Measurements from ENCODE around the gene PLCB3. TPM values are rescaled to one million over a fixed set of nuclear protein-coding genes. Genes with fewer than 3 reads are reported as not detected.

PLCB3 gene
- total RNA-seq, 1 donor from 2014 or later = 43.5 TPM

DNA sequence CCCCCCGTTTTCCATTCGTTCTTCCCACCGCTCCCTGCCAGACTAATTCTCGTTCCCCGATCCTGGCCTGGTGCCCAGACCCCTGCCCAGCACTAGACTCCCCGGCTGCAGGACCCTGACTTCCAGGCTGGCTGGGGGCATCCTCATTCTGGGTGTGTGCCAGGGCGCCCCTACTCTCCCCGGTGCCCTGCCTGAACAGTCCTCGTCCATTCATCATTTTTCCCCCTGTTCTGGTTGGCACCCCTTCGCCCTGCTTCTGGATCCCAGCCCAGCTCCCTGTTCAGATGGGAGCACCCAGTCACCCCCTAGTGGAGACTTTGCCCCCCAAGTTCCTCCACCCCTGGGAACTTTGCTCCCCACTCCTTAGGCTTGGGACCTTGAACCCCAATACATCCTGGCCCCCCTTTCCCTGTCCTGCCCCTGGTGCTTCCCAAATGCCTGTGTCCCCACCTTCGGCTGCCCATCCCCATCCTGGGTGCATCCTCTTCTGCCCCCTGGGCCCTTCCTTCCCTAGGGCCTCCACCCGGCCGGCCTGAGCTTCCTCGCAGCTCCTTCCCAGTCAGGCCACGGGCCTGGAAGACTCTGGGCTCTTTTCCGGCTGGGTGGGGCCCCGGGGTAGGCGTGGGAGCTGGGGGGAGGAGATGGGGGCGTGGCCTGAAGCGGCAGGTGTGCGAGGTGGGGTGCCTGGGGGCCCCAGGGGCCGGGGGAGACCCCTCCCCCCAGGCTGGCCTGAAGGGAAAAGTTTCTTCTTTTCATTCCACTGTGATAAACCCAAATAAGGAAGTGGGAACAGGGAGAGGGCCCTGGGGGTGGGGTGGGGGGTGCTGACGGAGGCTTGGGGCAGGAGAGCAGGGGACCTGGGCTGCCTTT lies 908 bp downstream of the PLCB3 start:
- no peak for DNase-seq (ENCODE audit: low read depth)
- TF ChIP-seq, protein P1, sequence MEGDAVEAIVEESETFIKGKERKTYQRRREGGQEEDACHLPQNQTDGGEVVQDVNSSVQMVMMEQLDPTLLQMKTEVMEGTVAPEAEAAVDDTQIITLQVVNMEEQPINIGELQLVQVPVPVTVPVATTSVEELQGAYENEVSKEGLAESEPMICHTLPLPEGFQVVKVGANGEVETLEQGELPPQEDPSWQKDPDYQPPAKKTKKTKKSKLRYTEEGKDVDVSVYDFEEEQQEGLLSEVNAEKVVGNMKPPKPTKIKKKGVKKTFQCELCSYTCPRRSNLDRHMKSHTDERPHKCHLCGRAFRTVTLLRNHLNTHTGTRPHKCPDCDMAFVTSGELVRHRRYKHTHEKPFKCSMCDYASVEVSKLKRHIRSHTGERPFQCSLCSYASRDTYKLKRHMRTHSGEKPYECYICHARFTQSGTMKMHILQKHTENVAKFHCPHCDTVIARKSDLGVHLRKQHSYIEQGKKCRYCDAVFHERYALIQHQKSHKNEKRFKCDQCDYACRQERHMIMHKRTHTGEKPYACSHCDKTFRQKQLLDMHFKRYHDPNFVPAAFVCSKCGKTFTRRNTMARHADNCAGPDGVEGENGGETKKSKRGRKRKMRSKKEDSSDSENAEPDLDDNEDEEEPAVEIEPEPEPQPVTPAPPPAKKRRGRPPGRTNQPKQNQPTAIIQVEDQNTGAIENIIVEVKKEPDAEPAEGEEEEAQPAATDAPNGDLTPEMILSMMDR (conservative IDR thresholded peaks at IDR 0.05; ENCODE audit: low read depth, low read length) = peak; percentile 54
- peak overlapping the region; percentile 95 for H3K4me3 ChIP-seq (ENCODE audit: low read depth, low read length)

DNA sequence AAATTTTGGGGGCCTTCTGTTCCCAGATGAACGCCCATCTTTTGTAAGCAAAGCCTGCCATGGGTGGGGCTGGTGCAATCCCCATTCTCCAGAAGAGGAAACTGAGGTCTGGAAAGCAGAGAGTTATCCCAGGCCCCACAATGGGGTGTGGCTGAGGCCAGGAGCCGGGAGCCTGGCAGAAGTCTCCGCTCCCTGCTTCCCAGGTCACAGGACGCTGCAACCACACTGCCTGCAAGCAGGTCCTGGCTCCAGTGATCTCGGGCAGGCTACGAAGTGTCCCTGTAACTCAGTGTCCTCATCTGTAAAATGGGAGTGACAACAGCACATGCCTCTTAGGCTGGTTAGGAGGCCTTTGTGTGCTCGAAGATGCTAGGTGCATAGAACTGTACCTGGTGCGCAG lies 1.7 kb downstream of the PLCB3 start:
- no peak for DNase-seq (ENCODE audit: low read depth)
- no peak overlapping the region for H3K4me3 ChIP-seq (ENCODE audit: low read depth, low read length)

DNA sequence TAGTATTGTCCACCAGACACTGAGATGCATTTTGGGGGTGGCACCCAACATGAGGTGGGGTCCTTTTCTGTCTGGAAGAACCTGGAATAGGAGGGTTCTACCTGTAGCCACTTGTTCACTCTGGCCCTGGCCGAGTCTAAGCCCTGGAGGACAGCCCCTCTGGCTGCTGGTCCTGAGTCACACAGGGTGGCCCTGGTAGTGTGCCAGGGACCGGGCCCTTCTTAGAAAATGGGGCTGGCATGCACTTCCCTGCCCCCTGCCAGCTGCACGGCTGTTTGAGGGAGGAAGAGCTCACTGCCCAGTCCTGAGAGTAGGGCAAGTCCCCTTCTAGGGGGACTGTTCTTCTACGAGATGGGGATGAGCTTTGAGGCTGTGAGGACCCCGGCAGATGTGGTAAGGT lies 2.2 kb downstream of the PLCB3 start:
- DNase-seq (ENCODE audit: low read depth) = no peak
- no peak overlapping the region for H3K4me3 ChIP-seq (ENCODE audit: low read depth, low read length)
- TF ChIP-seq, protein P1 (conservative IDR thresholded peaks at IDR 0.05; ENCODE audit: low read depth, low read length) = no peak

More for the DNA sequence above, 1.7 kb downstream of the PLCB3 start:
- TF ChIP-seq, protein P1 (conservative IDR thresholded peaks at IDR 0.05; ENCODE audit: low read depth, low read length) = no peak

DNA sequence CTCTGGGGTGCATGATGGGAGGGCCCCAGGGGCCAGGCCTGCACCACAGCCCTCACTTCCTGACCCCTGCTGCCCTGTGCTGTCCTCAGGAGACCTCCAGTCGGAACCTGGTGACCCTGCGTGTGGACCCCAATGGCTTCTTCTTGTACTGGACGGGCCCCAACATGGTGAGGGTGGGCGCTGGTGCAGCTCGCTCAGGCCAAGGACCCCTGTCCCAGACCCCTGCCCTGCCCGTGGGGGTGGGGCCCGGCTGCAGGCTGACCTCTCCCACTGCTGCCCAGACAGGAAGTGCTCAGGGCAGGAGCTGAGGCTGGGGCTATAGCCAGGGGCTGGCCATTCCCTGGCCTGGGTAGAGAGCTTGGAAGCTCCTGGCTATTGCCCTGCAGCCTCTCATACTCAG lies 3.0 kb downstream of the PLCB3 start:
- TF ChIP-seq, protein P1 (conservative IDR thresholded peaks at IDR 0.05; ENCODE audit: low read depth, low read length) = no peak
- H3K4me3 ChIP-seq (ENCODE audit: low read depth, low read length) = no peak overlapping the region
- no peak for DNase-seq (ENCODE audit: low read depth)

DNA sequence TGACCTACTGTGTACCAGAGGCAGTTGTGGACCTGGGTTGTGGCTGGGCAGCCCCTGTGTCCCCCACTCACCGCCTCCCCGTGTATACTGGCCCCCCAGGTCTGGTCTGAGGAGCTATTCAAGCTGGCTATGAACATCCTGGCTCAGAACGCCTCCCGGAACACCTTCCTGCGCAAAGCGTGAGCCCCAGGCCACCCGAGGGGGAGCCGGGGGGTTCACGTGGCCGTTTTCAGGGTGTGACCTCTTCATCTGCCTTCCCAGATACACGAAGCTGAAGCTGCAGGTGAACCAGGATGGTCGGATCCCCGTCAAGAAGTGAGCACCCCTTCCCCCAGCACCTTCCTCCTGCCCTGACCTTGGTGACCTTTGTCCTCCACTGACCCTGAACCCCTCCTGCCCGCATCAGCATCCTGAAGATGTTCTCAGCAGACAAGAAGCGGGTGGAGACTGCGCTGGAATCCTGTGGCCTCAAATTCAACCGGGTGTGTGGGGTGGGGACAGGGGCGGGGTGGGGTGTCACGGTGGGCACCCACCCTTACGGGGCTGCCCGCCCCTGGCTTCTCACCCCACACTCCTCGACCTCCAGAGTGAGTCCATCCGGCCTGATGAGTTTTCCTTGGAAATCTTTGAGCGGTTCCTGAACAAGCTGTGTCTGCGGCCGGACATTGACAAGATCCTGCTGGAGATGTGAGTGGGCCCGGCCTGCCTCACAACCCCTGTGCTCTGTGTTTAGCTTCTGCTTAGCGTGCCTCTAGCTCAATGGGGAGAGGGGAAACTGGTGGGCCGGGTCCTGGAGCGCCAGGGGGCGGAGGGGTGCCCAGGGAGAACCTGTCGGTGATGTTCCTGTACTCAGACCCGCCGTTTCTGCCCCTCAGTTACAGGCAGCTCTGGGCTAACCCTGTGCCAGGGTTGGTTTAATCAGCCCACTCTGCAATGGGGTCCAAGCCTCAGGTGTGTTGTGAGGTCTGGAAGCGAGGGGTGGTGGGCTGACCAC lies 4.1 kb downstream of the PLCB3 start:
- no peak for DNase-seq (ENCODE audit: low read depth)
- no peak overlapping the region for H3K4me3 ChIP-seq (ENCODE audit: low read depth, low read length)
- TF ChIP-seq, protein P1 (conservative IDR thresholded peaks at IDR 0.05; ENCODE audit: low read depth, low read length) = no peak

DNA sequence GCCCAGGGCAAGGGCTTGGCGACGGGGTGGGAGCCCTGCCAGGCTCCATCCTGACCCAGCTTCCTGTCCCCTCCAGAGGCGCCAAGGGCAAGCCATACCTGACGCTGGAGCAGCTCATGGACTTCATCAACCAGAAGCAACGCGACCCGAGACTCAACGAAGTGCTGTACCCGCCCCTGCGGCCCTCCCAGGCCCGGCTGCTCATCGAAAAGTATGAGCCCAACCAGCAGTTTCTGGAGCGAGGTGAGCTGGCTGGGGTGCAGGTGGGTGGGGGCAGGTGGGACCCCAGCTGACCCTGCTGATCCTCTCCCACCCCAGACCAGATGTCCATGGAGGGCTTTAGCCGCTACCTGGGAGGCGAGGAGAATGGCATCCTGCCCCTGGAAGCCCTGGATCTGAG lies 5.0 kb downstream of the PLCB3 start:
- TF ChIP-seq, protein P1 (conservative IDR thresholded peaks at IDR 0.05; ENCODE audit: low read depth, low read length) = no peak

More for the DNA sequence above, 5.0 kb downstream of the PLCB3 start:
- DNase-seq (ENCODE audit: low read depth) = no peak
- H3K4me3 ChIP-seq (ENCODE audit: low read depth, low read length) = no peak overlapping the region

Measured in epithelial cell of proximal tubule (primary cell).